Stimulated activated CD4-positive, alpha-beta T cell treated with anti-CD3 and anti-CD28 coated beads, Interleukin-15, amount 100 ng/mL, for 1 hour (primary cell): ENCODE results near the gene HTR4.
"Not testable (repeated sequence)": the region's sequence is repeated elsewhere in the genome, so short reads cannot be mapped to it uniquely, and the experiment has no call there.

ENCODE experiments used
- DNase-seq, 2 donors: peaks; one replicate each; pipeline ENCODE4 v3.0.0-alpha.2; 2020; ENCODE audit warnings: low read depth in 1 of 2, low spot score in 1 of 2

HTR4 gene

GRCh38 chr5:148482196-148482595 lies 172.1 kb downstream of the HTR4 start:
- DNase-seq: no peak

- DNase-seq: no peak
Measured at GRCh38 chr5:148477429-148477828, 176.9 kb downstream of the HTR4 start.

- DNase-seq: no peak
Measured at GRCh38 chr5:148476302-148476701, 178.0 kb downstream of the HTR4 start.

GRCh38 chr5:148474025-148474511 lies 180.3 kb downstream of the HTR4 start:
- DNase-seq: no peak

GRCh38 chr5:148471379-148471778 lies 182.9 kb downstream of the HTR4 start:
- no peak for DNase-seq

GRCh38 chr5:148469501-148469935 lies 184.8 kb downstream of the HTR4 start:
- DNase-seq: no peak

- DNase-seq: not testable (repeated sequence)
Measured at GRCh38 chr5:148468746-148469145, 185.6 kb downstream of the HTR4 start.

- DNase-seq: no peak
Measured at GRCh38 chr5:148467958-148468357, 186.4 kb downstream of the HTR4 start.

- no peak for DNase-seq
Measured at GRCh38 chr5:148466236-148466580, 188.1 kb downstream of the HTR4 start.

GRCh38 chr5:148465381-148466235 lies 188.7 kb downstream of the HTR4 start:
- DNase-seq: no peak

GRCh38 chr5:148459669-148460068 lies 194.7 kb downstream of the HTR4 start:
- DNase-seq: no peak

- no peak for DNase-seq
Measured at GRCh38 chr5:148458036-148458888, 196.1 kb downstream of the HTR4 start.

- no peak for DNase-seq
Measured at GRCh38 chr5:148457183-148457620, 197.1 kb downstream of the HTR4 start.

- DNase-seq: no peak
Measured at GRCh38 chr5:148455185-148455584, 199.1 kb downstream of the HTR4 start.

- DNase-seq: no peak
Measured at GRCh38 chr5:148454576-148454975, 199.8 kb downstream of the HTR4 start.

GRCh38 chr5:148452499-148453193 lies 201.7 kb downstream of the HTR4 start:
- DNase-seq: no peak

- DNase-seq: no peak
Measured at GRCh38 chr5:148446611-148447010, 207.7 kb downstream of the HTR4 start.

- DNase-seq: no peak
Measured at GRCh38 chr5:148445578-148445977, 208.7 kb downstream of the HTR4 start.

- DNase-seq: no peak
Measured at GRCh38 chr5:148443998-148444397, 210.3 kb downstream of the HTR4 start.

GRCh38 chr5:148443241-148443640 lies 211.1 kb downstream of the HTR4 start:
- DNase-seq: no peak

GRCh38 chr5:148438933-148439332 lies 215.4 kb downstream of the HTR4 start:
- DNase-seq: no peak
